Skeletal muscle satellite cell (primary cell): ENCODE data around the gene GJD3.

Source experiments
- H3K27me3 ChIP-seq: 2 replicates; pipeline ENCODE4 v1.7.0; 2013; ENCODE audit warnings: low read length; ENCODE audit not compliant: control insufficient read depth, insufficient read depth
- H3K36me3 ChIP-seq: 2 replicates; pipeline ENCODE4 v1.7.0; 2013; ENCODE audit warnings: mild to moderate bottlenecking, control low read depth, low read length; ENCODE audit not compliant: insufficient read depth
- H3K4me1 ChIP-seq: 2 replicates; pipeline ENCODE4 v1.7.0; 2013; ENCODE audit warnings: low read length; ENCODE audit not compliant: control insufficient read depth, insufficient read depth
- H3K4me2 ChIP-seq: 2 replicates; pipeline ENCODE4 v1.7.0; 2013; ENCODE audit warnings: mild to moderate bottlenecking, low read length
- H3K4me3 ChIP-seq: 2 replicates; pipeline ENCODE4 v1.7.0; 2013; ENCODE audit warnings: low read length
- H3K9ac ChIP-seq: 2 replicates; pipeline ENCODE4 v1.7.0; 2013; ENCODE audit warnings: mild to moderate bottlenecking, low read depth, low read length, moderate library complexity
- H3K9me3 ChIP-seq: replicated peaks from 2 replicates; pipeline ENCODE4 v1.7.0; 2013; ENCODE audit warnings: mild to moderate bottlenecking, control low read depth, low read length

Gene GJD3

GRCh38 chr17:40323391-40324381, 40.9 kb downstream of the GJD3 start:
- Histone ChIP-seq H3K27me3 (no peaks in the 10 kb centered on the region), H3K9ac (peak overlapping the region; percentile 80), H3K9me3 (no peaks in the 10 kb centered on the region), H3K4me1 (peaks cover 86% of the 10 kb centered on the region), H3K4me3 (peak overlapping the region; percentile 90), H3K36me3 (no peaks in the 10 kb centered on the region), H3K4me2 (peak overlapping the region; percentile 96)

DNA sequence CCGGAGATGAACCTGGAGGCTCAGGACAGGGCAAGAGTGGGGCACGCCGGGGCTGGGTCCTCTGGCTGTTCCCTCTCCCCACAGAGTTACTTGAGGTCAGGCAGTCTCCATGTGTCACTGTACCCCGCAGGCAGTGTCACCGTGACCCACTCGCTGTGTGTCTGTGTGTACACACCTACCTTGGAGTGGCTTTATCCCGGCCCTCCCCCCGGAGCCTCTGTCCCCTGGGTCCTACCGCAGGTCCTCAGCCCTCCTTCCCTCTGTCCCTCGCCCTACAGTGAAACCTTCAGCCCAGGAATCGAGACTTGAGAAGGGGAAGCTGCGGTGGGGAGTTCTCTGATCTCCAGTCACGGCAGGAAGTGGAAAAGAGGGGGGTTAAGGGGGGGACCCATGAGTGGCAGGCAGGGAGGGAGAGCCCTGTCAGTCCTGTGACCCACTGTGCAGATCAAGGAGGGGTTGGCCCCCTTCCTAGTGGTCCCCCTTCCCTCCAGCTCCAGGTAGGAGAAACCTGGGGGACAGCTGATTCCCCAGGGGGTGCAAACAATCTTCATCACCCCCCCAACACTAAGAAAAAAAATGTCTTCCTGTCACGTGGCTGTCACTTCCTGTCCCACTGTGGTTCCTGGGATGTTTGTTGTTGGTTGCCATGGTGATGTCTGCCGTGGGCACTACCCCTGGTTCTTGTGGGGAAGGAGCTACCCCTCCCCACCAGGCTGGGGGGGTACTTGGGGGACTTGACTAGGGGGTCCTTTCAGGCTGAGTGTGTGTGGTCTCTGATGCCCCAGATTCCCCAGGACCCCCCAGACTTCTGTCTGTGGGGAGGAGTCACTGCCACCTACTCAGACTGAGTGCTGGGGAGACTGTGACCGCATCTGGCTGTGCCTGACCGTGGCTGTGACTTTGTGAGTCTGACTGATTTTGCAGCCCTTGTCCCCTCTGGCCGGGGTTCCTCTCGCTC, 41.9 kb downstream of the GJD3 start:
- H3K4me2 ChIP-seq: peak overlapping the region; percentile 96
- peaks cover 79% of the 10 kb centered on the region for H3K4me1 ChIP-seq
- no peaks in the 10 kb centered on the region for H3K27me3 ChIP-seq
- peak overlapping the region; percentile 90 for H3K4me3 ChIP-seq
- H3K9me3 ChIP-seq: no peaks in the 10 kb centered on the region
- H3K9ac ChIP-seq: peak overlapping the region; percentile 80
- no peaks in the 10 kb centered on the region for H3K36me3 ChIP-seq

- no peaks in the 10 kb centered on the region for H3K27me3 ChIP-seq
- no peaks in the 10 kb centered on the region for H3K36me3 ChIP-seq
- H3K9me3 ChIP-seq: no peaks in the 10 kb centered on the region
- H3K4me1 ChIP-seq: peaks cover 79% of the 10 kb centered on the region
- peak overlapping the region; percentile 80 for H3K9ac ChIP-seq
- peak overlapping the region; percentile 90 for H3K4me3 ChIP-seq
- peak overlapping the region; percentile 96 for H3K4me2 ChIP-seq
Observed at GRCh38 chr17:40321961-40322357, 42.6 kb downstream of the GJD3 start.

DNA sequence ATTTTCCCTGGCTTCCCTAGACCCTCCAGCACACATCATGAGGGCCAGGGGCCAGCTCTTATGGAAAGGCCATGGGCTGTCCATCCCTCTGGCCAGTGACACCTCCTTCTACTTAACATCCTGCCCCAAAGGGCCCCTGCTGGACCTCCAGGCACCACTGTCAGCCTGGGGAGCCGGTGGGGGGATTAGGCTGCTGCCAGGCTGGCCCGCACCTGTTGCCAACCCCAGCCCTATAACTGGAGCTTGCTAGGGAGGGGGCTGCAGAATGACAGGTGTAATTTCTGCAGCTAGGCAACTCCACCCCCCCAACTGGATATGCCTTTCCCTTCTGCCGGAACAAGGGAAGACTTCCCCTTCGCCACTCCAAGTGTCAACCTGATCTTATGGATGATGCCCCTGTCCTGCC, 43.0 kb downstream of the GJD3 start:
- H3K9me3 ChIP-seq: no peaks in the 10 kb centered on the region
- H3K4me2 ChIP-seq: peak overlapping the region; percentile 96
- no peaks in the 10 kb centered on the region for H3K36me3 ChIP-seq
- H3K4me3 ChIP-seq: peak overlapping the region; percentile 90
- H3K27me3 ChIP-seq: no peaks in the 10 kb centered on the region
- H3K9ac ChIP-seq: peak overlapping the region; percentile 80
- H3K4me1 ChIP-seq: peaks cover 79% of the 10 kb centered on the region

DNA sequence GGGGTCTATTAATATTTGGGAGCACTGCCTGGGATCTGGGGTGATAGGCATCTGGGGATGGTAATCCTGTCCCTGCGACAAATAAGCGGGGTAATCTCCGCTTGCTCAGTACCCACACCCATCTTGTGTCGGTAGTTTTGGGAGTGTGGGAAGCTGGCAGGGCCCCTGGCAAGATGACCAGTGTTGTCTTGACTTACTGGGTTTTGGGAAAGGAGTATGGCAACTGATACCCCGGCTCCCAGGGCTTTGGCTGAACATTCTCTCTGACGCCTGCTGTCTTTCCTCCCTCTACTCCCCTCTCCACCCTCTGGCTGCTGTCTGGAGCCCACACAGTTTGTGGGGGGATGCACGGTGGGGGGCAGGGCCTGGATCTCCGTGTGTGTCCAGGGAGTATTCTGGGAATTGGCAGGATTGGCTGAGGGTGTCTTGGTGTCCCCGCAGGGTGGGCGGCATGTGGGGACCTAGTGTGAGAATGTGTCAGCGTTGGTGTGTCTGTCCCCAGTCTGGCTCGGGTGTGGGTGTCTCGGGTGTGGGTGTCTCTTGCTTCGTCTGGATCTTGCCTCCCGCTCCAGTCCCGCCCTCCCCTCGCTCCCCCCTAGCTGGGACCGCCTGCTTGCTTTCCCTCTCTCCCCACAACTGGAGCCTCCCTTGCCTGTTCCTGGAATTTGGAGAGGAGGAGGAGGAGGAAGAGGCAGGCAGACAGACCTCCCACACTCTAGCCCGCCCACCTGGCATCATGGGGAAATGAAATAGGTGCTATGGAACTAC, 43.6 kb downstream of the GJD3 start:
- Histone ChIP-seq H3K27me3 (no peaks in the 10 kb centered on the region), H3K36me3 (no peaks in the 10 kb centered on the region), H3K4me3 (peak overlapping the region; percentile 90), H3K9ac (peak overlapping the region; percentile 80), H3K9me3 (no peaks in the 10 kb centered on the region), H3K4me1 (peaks cover 79% of the 10 kb centered on the region), H3K4me2 (peak overlapping the region; percentile 96)

DNA sequence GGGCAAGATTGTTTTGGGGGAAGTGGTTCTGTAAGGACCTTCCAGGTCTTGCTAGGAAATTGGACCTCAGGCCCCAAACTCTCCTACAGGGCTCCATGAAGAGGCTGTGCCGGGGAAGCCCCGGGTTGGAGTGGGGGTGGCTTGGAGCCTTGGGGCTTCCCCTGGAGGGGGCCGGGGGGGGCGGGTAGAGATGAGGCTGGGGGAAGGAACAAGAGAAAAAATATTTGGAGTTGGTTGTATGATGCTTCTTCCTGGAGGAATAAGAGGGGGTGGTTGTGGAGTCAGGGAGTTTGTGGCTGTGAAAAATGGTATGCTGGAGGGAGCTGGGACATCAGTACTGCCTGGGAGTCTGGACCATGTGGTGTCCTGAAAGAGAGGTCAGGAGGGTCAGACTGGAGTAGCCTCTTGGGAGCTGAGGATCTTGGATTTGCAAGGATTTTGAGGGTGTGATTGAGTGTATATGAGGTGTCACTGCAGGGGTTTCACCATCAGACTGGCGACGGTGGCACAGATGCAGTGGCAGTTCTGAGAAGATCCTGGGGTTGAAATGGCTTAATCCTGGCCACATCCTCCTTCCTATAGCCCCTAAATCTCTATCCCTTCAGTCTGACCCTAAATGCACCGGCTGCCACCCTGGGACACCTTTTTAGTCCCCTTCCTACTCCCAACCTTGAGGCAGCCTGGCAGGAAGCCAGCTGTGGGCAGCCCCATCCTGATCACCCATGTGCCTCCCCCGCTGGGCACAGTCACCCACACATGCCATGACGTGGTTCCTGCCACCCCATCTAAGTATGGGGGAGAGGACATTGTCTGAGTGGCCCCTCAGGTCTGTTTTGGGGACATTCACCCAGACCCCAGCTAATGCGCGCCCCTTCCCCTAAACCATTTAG, 44.6 kb downstream of the GJD3 start:
- H3K9ac ChIP-seq: peak overlapping the region; percentile 97
- peaks cover 80% of the 10 kb centered on the region for H3K4me1 ChIP-seq
- no peaks in the 10 kb centered on the region for H3K27me3 ChIP-seq
- H3K4me3 ChIP-seq: peak overlapping the region; percentile 90
- peak overlapping the region; percentile 96 for H3K4me2 ChIP-seq
- H3K36me3 ChIP-seq: no peaks in the 10 kb centered on the region
- no peaks in the 10 kb centered on the region for H3K9me3 ChIP-seq

- Histone ChIP-seq H3K9me3 (no peaks in the 10 kb centered on the region), H3K9ac (peak overlapping the region; percentile 97), H3K4me3 (peak overlapping the region; percentile 90), H3K36me3 (no peaks in the 10 kb centered on the region), H3K4me2 (peak overlapping the region; percentile 96), H3K27me3 (no peaks in the 10 kb centered on the region), H3K4me1 (peaks cover 81% of the 10 kb centered on the region)
Observed at GRCh38 chr17:40318830-40319391, 45.6 kb downstream of the GJD3 start.

- Histone ChIP-seq H3K36me3 (no peaks in the 10 kb centered on the region), H3K9ac (peak overlapping the region; percentile 97), H3K27me3 (no peaks in the 10 kb centered on the region), H3K4me1 (peaks cover 81% of the 10 kb centered on the region), H3K4me2 (peak overlapping the region; percentile 96), H3K9me3 (no peaks in the 10 kb centered on the region), H3K4me3 (peak overlapping the region; percentile 90)
Observed at GRCh38 chr17:40317880-40318829, 46.4 kb downstream of the GJD3 start.

DNA sequence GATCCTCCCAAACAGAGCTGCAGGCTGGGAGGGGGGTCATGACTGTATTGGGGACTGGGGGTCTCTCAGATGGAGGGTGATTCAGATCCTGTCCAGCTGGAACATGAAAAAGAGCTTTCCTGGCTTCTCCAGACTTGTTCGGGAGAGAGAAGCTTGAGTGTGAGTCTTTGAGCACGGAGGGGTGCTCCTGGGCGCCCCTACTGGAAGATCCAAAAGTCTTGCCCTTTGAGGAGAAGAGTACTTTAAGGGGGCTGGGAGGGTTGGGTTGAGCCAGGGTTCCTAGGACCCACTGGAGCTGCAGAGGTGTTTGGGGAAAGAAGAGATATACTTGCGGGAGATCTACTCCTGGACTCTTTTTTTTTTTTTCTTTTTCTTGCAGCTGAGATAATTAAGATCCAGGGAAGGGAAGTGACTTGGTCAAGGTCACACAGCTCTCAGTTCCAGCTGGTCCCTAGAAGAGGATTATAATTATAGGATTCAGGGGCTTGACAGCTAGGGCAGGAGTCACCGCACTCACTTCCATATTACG, 47.1 kb downstream of the GJD3 start:
- Histone ChIP-seq H3K4me2 (peak overlapping the region; percentile 96), H3K27me3 (no peaks in the 10 kb centered on the region), H3K9ac (peak overlapping the region; percentile 97), H3K4me1 (peaks cover 81% of the 10 kb centered on the region), H3K9me3 (no peaks in the 10 kb centered on the region), H3K36me3 (no peaks in the 10 kb centered on the region), H3K4me3 (peak overlapping the region; percentile 90)
